ENCODE measurements around the gene ARL6IP1.
A peak's percentile ranks its signal among the peaks of the same experiment; 100 is the strongest.
"Not testable (repeated sequence)": the region's sequence is repeated elsewhere in the genome, so short reads cannot be mapped to it uniquely, and the experiment has no call there.

ARL6IP1 gene

DNA sequence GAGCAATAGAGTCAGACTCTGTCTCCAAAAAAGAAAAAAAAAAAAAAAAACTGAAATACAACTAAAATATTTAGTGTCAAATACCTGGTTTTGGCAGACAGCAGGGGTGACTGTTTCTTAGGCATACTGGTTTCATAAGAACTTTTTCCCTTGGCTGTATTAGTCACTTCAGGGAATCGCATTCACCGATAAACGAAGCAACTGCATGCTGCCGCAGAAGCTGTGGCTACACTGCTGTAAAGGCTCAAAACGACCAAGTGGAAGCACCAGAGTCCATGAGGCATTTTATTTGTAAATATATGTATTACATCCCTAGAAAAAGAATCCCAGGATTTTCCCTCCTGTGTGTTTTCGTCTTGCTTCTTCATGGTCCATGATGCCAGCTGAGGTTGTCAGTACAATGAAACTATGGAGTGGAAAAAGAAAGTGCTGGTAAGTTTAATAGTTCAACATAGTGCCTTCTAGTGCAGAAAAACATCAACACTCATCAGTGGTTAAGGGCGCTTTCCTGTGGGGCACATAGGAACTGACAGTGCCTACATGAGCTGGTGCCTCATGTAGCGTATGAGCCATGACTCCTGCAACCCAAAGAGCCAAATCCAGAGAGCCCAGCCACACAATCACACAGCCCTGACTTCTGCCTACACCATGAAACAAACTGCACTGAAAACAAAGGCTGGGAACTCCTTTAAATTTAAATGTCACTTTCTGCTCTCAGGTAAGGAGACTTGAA is 18.5 kb downstream of the ARL6IP1 start:
- TF ChIP-seq, protein P1, sequence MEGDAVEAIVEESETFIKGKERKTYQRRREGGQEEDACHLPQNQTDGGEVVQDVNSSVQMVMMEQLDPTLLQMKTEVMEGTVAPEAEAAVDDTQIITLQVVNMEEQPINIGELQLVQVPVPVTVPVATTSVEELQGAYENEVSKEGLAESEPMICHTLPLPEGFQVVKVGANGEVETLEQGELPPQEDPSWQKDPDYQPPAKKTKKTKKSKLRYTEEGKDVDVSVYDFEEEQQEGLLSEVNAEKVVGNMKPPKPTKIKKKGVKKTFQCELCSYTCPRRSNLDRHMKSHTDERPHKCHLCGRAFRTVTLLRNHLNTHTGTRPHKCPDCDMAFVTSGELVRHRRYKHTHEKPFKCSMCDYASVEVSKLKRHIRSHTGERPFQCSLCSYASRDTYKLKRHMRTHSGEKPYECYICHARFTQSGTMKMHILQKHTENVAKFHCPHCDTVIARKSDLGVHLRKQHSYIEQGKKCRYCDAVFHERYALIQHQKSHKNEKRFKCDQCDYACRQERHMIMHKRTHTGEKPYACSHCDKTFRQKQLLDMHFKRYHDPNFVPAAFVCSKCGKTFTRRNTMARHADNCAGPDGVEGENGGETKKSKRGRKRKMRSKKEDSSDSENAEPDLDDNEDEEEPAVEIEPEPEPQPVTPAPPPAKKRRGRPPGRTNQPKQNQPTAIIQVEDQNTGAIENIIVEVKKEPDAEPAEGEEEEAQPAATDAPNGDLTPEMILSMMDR (IDR thresholded peaks at IDR 0.05; ENCODE audit: insufficient read depth, low read depth, low read length, missing control alignments) = no peak
- DNase-seq (ENCODE audit: low read depth) = no peak
- H3K4me3 ChIP-seq (ENCODE audit: low read depth, low read length) = no peak overlapping the region

DNA sequence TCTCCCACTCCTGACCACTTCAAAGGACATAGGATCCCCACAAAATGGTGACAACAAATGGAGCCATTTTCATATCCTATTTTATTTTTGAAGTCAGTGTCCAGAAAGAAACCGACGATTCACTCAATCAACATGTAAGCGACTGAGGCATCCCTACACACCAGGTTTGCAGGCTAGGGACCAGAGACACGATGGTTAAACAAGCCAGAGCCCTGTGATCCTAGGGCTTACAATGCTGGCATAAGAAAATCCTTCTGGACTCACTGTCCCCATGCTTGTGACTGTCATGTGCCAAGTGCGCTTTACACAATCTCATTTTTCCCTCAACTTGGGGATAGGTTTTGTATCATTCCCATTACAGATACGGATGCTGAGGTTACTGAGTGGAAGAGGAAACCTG is 20.1 kb downstream of the ARL6IP1 start:
- DNase-seq (ENCODE audit: low read depth); H3K4me3 ChIP-seq (ENCODE audit: low read depth, low read length): not testable (repeated sequence)

DNA sequence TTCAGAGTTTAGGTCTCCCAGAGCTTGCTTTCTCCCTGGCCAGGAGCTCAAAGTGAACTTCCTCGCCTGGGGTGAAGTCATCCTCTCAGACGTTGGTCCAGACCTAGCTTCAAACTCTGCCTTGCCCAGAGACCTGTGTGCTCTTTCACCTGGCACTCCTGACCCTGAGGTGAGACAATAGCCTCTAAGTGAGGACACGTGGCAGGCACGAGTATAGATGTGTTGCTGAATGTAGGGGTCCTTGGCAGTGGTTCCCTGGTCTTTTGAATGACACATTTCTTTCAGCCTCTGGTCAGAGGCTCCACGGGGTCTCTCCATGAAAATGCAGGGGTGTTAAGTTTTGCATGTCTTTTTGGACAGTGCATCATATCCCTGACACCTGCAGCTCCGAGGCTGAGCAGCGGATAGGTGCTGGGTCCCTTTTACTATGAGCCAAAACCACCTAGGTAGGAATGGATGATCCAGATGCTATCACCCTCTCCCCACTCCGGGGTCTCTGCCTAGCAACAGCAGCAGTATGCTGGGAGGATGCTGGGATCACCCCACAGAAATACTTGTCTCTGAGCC is 20.8 kb downstream of the ARL6IP1 start:
- DNase-seq (ENCODE audit: low read depth); H3K4me3 ChIP-seq (ENCODE audit: low read depth, low read length): not testable (repeated sequence)

DNA sequence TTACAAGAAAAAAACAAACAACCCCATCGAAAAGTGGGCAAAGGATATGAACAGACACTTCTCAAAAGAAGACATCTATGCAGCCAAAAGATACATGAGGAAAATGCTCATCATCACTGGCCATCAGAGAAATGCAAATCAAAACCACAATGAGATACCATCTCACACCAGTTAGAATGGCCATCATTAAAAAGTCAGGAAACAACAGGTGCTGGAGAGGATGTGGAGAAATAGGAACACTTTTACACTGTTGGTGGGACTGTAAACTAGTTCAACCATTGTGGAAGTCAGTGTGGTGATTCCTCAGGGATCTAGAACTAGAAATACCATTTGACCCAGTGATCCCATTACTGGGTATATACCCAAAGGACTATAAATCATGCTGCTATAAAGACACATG is 23.7 kb downstream of the ARL6IP1 start:
- H3K4me3 ChIP-seq (ENCODE audit: low read depth, low read length); DNase-seq (ENCODE audit: low read depth): not testable (repeated sequence)

DNA sequence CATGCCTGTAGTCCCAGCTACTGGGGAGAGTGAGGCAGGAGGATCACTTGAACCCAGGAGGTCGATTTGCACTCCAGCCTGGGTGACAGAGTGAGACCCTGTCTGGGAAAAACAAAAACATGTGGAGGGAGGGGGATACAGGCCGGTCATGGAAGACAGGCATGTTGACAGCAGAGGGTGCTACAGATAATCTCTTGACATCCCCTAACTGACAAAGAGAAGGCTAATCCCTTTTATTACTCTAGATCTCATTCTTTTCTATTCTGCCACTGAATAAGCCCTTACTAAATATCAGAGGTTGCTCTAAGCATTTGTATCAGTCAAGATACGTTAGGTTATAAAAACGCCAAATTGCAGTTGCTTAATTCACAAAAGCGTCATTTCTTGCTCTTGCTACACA is 25.0 kb downstream of the ARL6IP1 start:
- not testable (repeated sequence) for DNase-seq (ENCODE audit: low read depth); H3K4me3 ChIP-seq (ENCODE audit: low read depth, low read length)

DNA sequence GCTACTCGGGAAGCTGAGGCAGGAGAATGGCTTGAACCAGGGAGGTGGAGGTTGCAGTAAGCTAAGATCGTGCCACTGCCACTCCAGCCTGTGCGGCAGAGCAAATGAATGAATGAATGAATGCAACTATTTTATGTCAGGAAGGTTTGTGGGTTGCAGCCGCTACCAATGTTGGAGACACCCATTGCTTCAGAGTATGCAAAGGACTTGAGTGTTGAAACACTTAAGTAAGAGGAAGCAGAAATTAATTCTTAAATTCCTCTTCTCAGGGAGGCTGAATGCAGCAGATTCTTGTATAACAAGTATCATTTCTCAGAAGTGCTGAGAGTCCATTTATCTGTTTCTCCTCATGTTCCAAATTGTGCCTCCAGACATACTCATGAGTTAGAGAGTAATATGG is 26.7 kb downstream of the ARL6IP1 start:
- H3K4me3 ChIP-seq (ENCODE audit: low read depth, low read length); DNase-seq (ENCODE audit: low read depth): not testable (repeated sequence)

DNA sequence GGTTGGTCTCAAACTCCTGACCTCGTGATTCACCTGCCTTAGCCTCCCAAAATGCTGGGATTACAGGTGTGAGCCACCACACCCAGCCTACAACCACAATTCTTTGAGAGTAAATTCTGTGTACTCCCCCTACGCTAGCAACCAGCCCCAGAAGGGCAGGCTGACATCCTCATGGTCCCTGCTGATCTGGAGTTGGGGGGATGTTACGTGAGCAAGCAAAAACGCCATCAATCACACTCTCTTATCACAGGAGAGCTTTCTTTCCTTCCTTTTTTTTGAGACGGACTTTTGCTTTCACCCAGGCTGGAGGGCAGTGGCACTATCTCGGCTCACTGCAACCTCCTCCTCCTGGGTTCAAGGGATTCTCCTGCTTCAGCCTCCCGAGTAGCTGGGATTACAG is 29.2 kb downstream of the ARL6IP1 start:
- H3K4me3 ChIP-seq (ENCODE audit: low read depth, low read length); DNase-seq (ENCODE audit: low read depth): not testable (repeated sequence)

DNA sequence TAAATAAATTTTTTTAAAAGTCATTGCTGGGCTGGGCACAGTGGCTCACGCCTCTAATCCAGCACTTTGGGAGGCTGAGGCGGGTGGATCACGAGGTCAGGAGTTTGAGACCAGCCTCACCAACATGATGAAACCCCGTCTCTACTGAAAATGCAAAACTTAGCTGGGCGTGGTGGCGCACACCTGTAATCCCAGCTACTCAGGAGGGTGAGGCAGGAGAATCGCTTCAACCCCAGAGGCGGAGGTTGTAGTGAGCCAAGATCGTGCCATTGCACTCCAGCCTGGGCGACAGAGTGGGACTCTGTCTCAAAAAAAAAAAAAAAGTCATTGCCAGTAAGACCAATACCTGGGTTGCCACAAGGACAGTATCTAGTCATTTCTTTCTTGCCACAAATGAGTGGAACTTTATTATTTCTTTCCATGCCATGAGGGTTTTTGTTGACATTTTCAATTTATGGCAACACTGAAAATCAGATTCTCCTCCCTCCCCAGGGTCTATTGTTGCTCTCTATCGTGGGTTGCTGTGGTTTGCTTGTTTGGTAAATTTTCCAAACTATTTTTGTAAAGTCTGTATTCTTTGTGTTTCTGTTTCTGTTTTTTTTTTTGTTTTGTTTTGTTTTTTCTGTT is 30.9 kb downstream of the ARL6IP1 start:
- peak; percentile 59 for DNase-seq (ENCODE audit: low read depth)

DNA sequence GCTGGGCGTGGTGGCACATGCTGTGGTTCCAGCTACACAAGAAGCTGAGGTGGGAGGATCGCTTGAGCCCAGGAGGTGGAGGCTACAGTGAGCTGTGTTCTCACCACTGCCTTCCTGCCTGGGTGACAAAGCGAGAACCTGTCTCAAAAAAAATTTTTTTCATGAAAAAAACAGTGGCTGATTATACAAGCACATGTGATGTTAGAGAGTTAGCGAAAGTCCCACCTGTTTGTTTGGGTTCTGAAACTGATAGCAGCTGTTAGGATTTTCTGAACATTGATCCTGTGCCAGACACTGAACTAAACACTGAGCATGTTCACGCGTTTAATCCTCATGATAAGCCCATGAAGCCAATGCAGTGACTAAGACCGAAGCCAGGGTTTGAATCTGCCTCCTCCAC is 34.1 kb downstream of the ARL6IP1 start:
- H3K4me3 ChIP-seq (ENCODE audit: low read depth, low read length) = not testable (repeated sequence)
- peak; percentile 87 for DNase-seq (ENCODE audit: low read depth)

More for the DNA sequence above, 30.9 kb downstream of the ARL6IP1 start:
- H3K4me3 ChIP-seq (ENCODE audit: low read depth, low read length) = not testable (repeated sequence)

DNA sequence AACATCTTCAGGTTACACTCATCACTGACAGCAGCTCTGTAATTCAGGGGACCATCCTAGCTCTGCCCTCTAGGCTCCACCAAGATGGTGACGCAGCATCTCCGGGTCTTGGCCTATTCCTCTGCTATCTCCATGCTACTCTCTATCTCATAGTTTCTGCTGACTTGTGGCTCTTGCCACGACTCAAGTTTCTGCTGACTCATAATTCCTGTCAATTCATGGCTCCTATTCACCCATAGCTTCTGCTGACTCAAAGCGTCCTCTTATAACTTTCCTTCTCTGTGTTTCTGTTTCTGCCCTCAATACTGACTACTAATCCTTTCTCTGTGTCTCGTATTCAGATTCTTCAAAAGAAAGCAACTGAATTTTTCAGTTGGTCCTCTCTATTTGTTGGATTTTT is 38.6 kb downstream of the ARL6IP1 start:
- DNase-seq (ENCODE audit: low read depth); H3K4me3 ChIP-seq (ENCODE audit: low read depth, low read length): not testable (repeated sequence)

DNA sequence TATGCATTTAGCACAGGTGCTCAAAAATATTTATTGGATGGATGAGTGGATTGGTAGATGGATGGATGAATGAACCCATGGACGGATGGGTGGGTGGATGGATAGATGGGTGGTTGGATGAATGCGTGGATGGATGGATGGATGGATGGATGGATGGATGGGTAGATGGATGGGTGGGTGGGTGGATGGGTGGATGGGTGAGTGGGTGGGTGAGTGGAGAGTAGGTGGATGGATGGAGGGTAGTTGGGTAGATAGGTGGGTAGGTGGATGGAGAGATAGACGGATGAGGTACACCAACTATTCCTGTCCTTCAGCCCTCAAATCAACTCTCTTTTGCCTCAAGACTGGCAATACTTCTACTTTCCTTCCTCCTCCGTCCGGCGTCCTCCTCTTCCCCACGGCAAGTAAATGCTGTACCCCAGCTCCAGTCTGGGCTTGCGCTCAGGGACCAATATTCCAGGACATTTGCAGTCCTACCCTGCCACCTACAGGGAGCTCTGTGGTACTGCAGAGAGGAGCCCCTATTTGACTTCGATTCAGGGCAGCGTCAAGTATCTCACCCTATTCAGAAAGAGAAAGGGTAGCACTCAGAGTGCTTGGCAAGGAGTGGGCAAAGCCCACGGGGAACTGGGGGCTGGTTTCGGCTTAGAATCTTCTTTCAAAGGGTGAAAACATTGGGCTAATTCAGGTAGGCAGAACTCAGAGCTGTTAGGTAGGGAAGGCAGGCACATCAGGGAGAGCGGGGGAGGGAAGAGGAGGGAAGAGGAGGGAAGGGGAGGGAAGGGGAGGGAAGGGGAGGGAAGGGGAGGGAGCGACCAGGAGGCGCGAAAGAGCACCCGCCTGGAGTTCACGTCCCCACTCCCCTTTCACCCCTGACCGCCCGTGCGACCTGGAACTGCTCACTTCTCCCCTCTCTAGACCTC is 41.5 kb downstream of the ARL6IP1 start:
- not testable (repeated sequence) for H3K4me3 ChIP-seq (ENCODE audit: low read depth, low read length)
- TF ChIP-seq, protein P1 (IDR thresholded peaks at IDR 0.05; ENCODE audit: insufficient read depth, low read depth, low read length, missing control alignments) = peak; percentile 33
- peak; percentile 37 for DNase-seq (ENCODE audit: low read depth)

DNA sequence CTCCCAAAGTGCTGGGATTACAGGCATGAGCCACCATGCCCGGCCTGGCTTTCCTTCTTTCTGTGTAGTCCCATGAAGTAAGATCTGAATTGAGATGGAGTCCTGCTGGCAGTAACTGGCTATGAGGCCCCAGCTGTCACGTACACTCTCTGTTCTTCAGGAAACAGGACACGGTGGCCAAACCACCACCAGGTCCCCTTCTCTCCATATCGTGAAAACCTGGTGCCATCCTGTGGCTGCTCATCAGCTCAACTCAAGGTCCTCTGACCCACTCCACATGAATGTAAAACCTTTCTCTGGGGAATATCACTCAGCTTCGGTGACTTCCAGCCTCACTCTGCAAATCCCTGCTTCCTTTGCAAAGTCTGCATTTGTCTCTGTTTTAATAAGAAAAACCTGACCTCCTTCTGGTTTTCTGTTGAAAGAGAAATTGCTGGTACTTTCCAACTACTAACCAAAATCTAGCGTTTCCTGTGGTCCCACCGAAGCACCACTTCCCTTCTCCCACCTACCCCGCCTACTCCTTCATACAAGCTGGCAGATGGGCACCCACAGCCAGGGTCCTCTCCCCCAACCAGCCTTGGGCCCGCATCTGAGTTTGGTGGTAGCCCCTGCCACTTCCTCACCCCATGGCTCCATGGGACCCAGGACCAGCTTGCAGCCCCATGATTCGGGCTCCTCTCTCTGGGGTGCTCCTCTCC is 43.2 kb downstream of the ARL6IP1 start:
- not testable (repeated sequence) for DNase-seq (ENCODE audit: low read depth); H3K4me3 ChIP-seq (ENCODE audit: low read depth, low read length)

DNA sequence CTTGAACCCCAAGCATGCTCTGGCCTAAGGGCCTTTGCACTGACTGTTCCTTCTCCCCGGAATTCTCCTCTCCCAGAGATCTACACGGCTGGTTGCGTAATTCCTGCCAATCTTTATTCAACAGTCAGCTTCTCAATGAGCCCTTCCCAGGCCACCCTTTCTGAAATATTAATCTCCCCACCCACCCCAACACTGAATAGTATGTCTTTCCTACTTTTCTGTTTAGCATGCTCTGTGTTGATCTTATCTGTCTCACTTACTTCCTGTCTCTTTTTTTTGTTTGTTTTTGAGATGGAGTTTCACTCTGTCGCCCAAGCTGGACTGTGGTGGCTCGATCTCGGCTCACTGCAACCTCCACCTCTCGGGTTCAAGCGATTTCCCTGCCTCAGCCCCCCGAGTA is 44.7 kb downstream of the ARL6IP1 start:
- DNase-seq (ENCODE audit: low read depth); H3K4me3 ChIP-seq (ENCODE audit: low read depth, low read length): not testable (repeated sequence)

DNA sequence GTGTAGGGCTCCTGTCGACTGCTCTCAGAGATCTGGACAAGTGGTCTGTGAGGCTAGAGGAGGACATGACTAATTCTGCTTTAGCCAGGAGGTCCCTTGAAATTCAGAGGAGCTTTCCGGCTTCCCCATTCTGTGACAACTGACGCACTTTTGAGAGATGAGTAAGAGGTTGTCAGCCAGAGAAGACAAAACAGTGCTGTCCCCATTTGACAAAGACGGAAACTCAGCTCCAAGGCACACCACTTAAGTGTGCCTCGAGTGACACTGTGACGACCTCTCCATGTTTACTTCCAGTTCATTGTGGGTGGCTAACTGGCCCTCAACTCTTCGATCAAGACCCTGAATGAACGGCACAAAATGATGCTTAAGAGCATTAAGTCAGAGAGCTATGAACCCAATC is 58.5 kb downstream of the ARL6IP1 start:
- DNase-seq (ENCODE audit: low read depth); H3K4me3 ChIP-seq (ENCODE audit: low read depth, low read length): not testable (repeated sequence)
